ENCODE measurements around the gene BCL11A.

GRCh38 chr2:60569680-60570111 is 16.2 kb upstream of the BCL11A start:
- no peak for TF ChIP-seq TCF7L2 (IDR thresholded peaks at IDR 0.05; ENCODE audit: low read depth, low read length)
- TF ChIP-seq REST (IDR thresholded peaks at IDR 0.05; ENCODE audit: insufficient read depth in 1 of 2, low read depth in 2 of 2, low read length in 1 of 2), result no peak
- no peak for TF ChIP-seq CTCF (IDR thresholded peaks at IDR 0.05)
- no peak for TF ChIP-seq POLR2AphosphoS5 (IDR thresholded peaks at IDR 0.05; ENCODE audit: low read depth, low read length)
- no peak for TF ChIP-seq SIN3A (IDR thresholded peaks at IDR 0.05; ENCODE audit: borderline replicate concordance, insufficient read depth, low read depth, low read length)
